NK-92 (cell line): Measurements from ENCODE around the gene DIABLO.
"Not testable (repeated sequence)": the region's sequence is repeated elsewhere in the genome, so short reads cannot be mapped to it uniquely, and the experiment has no call there.

Experiments
- DNase-seq: peaks from one replicate; lab custom pipeline; 2025; ENCODE audit not compliant: unreplicated experiment; lab: John Stamatoyannopoulos, UW

DIABLO gene

GRCh38 chr12:122215771-122216170, 10.1 kb downstream of the DIABLO start:
- DNase-seq, result no peak

GRCh38 chr12:122208073-122208820, 17.6 kb downstream of the DIABLO start:
- no peak for DNase-seq

GRCh38 chr12:122207391-122207790, 18.5 kb downstream of the DIABLO start:
- DNase-seq, result no peak

- DNase-seq, result no peak
These were observed 18.9 kb downstream of the DIABLO start for GRCh38 chr12:122206976-122207375.

GRCh38 chr12:122206111-122206881, 19.6 kb downstream of the DIABLO start:
- no peak for DNase-seq

GRCh38 chr12:122205053-122205925, 20.6 kb downstream of the DIABLO start:
- no peak for DNase-seq

GRCh38 chr12:122204167-122205052, 21.4 kb downstream of the DIABLO start:
- no peak for DNase-seq

GRCh38 chr12:122203301-122204166, 22.3 kb downstream of the DIABLO start, which contains the start of gene B3GNT4:
Gene B3GNT4, plus strand, starts transcription at chr12:122203709. Its CDS starts 910 bp downstream, at chr12:122204619.
- no peak for DNase-seq

- DNase-seq, result not testable (repeated sequence)
These were observed 23.0 kb downstream of the DIABLO start for GRCh38 chr12:122202811-122203210.

- DNase-seq, result no peak
These were observed 23.8 kb downstream of the DIABLO start for GRCh38 chr12:122202017-122202416.

- no peak for DNase-seq
These were observed 24.5 kb downstream of the DIABLO start for GRCh38 chr12:122201381-122201780.

- no peak for DNase-seq
These were observed 25.2 kb downstream of the DIABLO start for GRCh38 chr12:122200541-122201175.

GRCh38 chr12:122199484-122200355, 26.1 kb downstream of the DIABLO start:
- DNase-seq, result no peak

GRCh38 chr12:122197612-122197966, 28.3 kb downstream of the DIABLO start:
- DNase-seq, result no peak

GRCh38 chr12:122195405-122195804, 30.4 kb downstream of the DIABLO start:
- DNase-seq, result no peak

- no peak for DNase-seq
These were observed 31.0 kb downstream of the DIABLO start for GRCh38 chr12:122194804-122195203.

- DNase-seq, result no peak
These were observed 33.4 kb downstream of the DIABLO start for GRCh38 chr12:122192441-122192840.
